Common myeloid progenitor, CD34-positive (primary cell): Measurements from ENCODE around the gene ZNF837. TPM values are rescaled to one million over a fixed set of nuclear protein-coding genes. Genes with fewer than 3 reads are reported as not detected.

Experiments
- CTCF ChIA-PET: fragments of 350-600 bp; sonication (Branson Sonifier 250); formaldehyde crosslinking; loops from one replicate; lab custom pipeline; 2021; ENCODE audit warnings: antibody characterized with exemption; lab: Charles Lee
- POLR2A ChIA-PET: fragments of 350-600 bp; sonication (Branson Sonifier 250); formaldehyde crosslinking; loops from one replicate; lab custom pipeline; 2021; ENCODE audit warnings: antibody characterized with exemption; lab: Charles Lee
- DNase-seq, 3 donors: peaks; one replicate each; pipeline versions ENCODE4 v3.0.0 to v3.0.0-alpha.2; 2013
- H3K27ac ChIP-seq, 2 experiments: 1 replicate in 1 of 2; 2 replicates in 1 of 2; pipeline ENCODE4 v1.7.0; 2013; ENCODE audit warnings: inconsistent platforms in 2 of 2, low read length in 2 of 2, mild to moderate bottlenecking in 2 of 2, low read depth in 1 of 2, moderate library complexity in 1 of 2; ENCODE audit not compliant: severe bottlenecking in 2 of 2, insufficient read depth in 1 of 2, poor library complexity in 1 of 2
- H3K27me3 ChIP-seq, 5 experiments: replicated peaks in 2 of 5; 1 replicate in 3 of 5; 2 replicates in 2 of 5; pipeline versions ENCODE4 v1.6.1 to v1.7.0; 2013; ENCODE audit warnings: low read length in 4 of 5, mild to moderate bottlenecking in 2 of 5, moderate library complexity in 2 of 5, inconsistent platforms in 1 of 5; ENCODE audit not compliant: insufficient read depth in 5 of 5, control insufficient read depth in 4 of 5
- H3K36me3 ChIP-seq, 4 experiments: 1 replicate in 2 of 4; 2 replicates in 2 of 4; pipeline versions ENCODE4 v1.6.1 to v1.7.0; 2013; ENCODE audit warnings: low read length in 3 of 4, control low read depth in 1 of 4, mild to moderate bottlenecking in 1 of 4; ENCODE audit not compliant: control insufficient read depth in 4 of 4, insufficient read depth in 4 of 4
- H3K4me1 ChIP-seq, 4 experiments: 1 replicate in 3 of 4; 2 replicates in 1 of 4; pipeline versions ENCODE4 v1.6.1 to v1.7.1; 2013; ENCODE audit warnings: low read length in 3 of 4, mild to moderate bottlenecking in 3 of 4, control low read depth in 1 of 4, inconsistent platforms in 1 of 4, moderate library complexity in 1 of 4; ENCODE audit not compliant: control insufficient read depth in 4 of 4, insufficient read depth in 4 of 4; ENCODE audit errors: control extremely low read depth in 1 of 4
- H3K4me3 ChIP-seq, 7 experiments: 1 replicate in 4 of 7; 2 replicates in 3 of 7; pipeline versions ENCODE4 v1.5.1 to v1.7.0; 2013; ENCODE audit warnings: mild to moderate bottlenecking in 7 of 7, low read length in 6 of 7, moderate library complexity in 6 of 7, inconsistent platforms in 2 of 7, low read depth in 2 of 7, control low read depth in 1 of 7; ENCODE audit not compliant: insufficient read depth in 4 of 7, control insufficient read depth in 1 of 7; ENCODE audit errors: extremely low read depth in 1 of 7
- H3K9me3 ChIP-seq, 5 experiments: 1 replicate in 4 of 5; 2 replicates in 1 of 5; pipeline versions ENCODE4 v1.6.1 to v1.7.1; 2013; ENCODE audit warnings: low read length in 4 of 5, mild to moderate bottlenecking in 2 of 5, inconsistent platforms in 1 of 5, low read depth in 1 of 5, moderate library complexity in 1 of 5; ENCODE audit not compliant: control insufficient read depth in 4 of 5, insufficient read depth in 2 of 5; ENCODE audit errors: control extremely low read depth in 1 of 5
- WGBS: methylation state at CpG from one replicate; pipeline ENCODE4 v1.1.5; 2013; ENCODE audit not compliant: insufficient coverage; 5-methylcytosine and 5-hydroxymethylcytosine counted together
- polyA plus RNA-seq: library from polyadenylated mRNA; unstranded; fragments of 120-200 nt; gene quantifications from one replicate; pipeline ENCODE4 v1.2.1, GENCODE V29; 2013

The ZNF837 gene
- 2.1 TPM for polyA plus RNA-seq

DNA sequence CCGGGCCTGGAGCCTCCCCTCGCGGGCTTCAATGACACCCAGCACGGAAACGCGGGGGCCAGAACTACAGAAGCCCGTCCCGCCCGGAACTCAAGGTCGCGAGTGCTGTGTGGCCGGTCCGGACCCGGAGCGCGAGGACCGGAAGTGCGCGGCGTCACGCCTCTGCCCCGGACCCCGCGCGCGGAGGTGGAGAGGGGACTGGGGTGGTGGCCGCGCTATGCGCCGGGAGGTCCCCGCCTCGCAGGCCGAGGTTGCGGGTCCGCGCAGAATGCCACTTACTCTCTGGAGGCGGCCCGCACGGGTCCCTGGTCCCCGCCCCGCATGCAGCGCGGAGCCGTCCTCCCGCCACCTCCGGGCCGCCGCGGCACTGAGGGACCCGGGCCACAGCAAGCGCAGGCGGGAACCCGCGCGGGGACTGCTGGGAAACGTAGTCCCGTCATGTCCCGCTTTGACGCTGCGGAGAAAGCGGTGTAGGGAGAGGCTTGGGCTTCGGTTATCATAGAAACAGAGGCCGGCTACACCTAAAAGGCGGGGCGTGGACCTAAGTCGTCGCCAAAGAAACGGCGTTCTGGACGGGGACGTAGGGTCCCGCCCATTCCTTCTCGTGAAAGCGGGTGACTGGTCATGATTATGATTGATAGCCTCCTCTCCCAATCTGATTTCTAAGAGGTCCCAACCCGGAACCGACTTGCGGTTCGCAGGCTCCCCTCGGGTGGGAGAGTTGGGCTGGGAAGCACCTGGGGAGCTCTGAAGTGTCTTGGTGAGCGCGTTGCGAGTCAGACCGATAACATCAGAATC lies at the start of gene ZNF837:
ZNF837 (minus strand) TSS at position 369 of the 798 bp plus-strand sequence. CDS start 11,698 bp downstream, outside the sequence.
- H3K4me1 ChIP-seq: peaks cover 0 to 33% (median 31%) of the 10 kb centered on the region in 4 experiments
- H3K4me3 ChIP-seq: peak within 1 kb of the TSS; percentile 56 to 80 (median 74)
- H3K36me3 ChIP-seq: no peaks in the 10 kb centered on the region
- 0% methylated on average over 73 of the region's 83 CpGs for WGBS
- no peaks in the 10 kb centered on the region for H3K27me3 ChIP-seq
- CTCF ChIA-PET: interaction anchor here (1.2 to 1.6 kb wide), 3 partner anchors 11 to 17 kb away, joined by 5 to 6 read pairs (median 6); no protein-coding TSS in a partner anchor
- H3K9me3 ChIP-seq: no peaks in the 10 kb centered on the region
- peak; percentile 100 for DNase-seq
- H3K27ac ChIP-seq: peak within 1 kb of the TSS; percentile 77 to 87
- POLR2A ChIA-PET: interaction anchor here (0.7 kb wide), 2 partner anchors 29 to 56 kb away, joined by 3 to 6 read pairs; no protein-coding TSS in a partner anchor

DNA sequence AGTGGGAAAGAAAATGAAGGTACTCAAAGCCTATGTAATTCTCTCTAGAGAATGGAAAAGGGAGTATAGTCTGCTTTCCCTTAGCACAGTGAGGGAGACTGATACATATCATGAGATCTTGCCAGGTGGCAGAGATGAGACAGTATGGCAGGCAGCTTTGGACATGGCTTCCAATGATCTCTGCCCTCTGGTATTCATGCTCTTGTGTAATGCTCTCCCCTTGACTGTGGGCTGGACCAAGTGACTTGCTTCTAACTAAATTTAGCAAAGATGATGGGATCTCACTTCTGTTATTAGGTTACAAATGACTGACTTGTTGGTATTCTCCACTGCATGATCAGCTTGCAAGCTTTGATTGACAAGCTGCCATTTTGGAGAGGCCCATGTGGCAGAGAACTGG lies 48.9 kb upstream of the ZNF837 start:
- Histone ChIP-seq H3K4me3 (no peak overlapping the region), H3K36me3 (peaks cover 15 to 51% (median 33%) of the 10 kb centered on the region in 4 experiments), H3K4me1 (no peaks in the 10 kb centered on the region), H3K9me3 (peaks cover 18 to 76% (median 65%) of the 10 kb centered on the region in 5 experiments), H3K27ac (no peak overlapping the region), H3K27me3 (no peaks in the 10 kb centered on the region)
- ChIA-PET CTCF (no interaction called here), POLR2A (interaction anchor here (0.8 kb wide), 1 partner anchor 11 kb away, joined by 4 read pairs; no protein-coding TSS in a partner anchor)
- no peak for DNase-seq

GRCh38 chr19:58428617-58429016 lies 47.8 kb upstream of the ZNF837 start:
- H3K27ac ChIP-seq: no peak overlapping the region
- H3K36me3 ChIP-seq: peaks cover 5 to 42% (median 21%) of the 10 kb centered on the region in 4 experiments
- ChIA-PET CTCF (no interaction called here), POLR2A (no interaction called here)
- H3K4me3 ChIP-seq: no peak overlapping the region
- H3K4me1 ChIP-seq: no peaks in the 10 kb centered on the region
- WGBS: no CpG with 5 or more reads among the region's 1 CpG
- peaks cover 17 to 65% (median 54%) of the 10 kb centered on the region in 5 experiments for H3K9me3 ChIP-seq
- no peak for DNase-seq
- H3K27me3 ChIP-seq: no peaks in the 10 kb centered on the region

DNA sequence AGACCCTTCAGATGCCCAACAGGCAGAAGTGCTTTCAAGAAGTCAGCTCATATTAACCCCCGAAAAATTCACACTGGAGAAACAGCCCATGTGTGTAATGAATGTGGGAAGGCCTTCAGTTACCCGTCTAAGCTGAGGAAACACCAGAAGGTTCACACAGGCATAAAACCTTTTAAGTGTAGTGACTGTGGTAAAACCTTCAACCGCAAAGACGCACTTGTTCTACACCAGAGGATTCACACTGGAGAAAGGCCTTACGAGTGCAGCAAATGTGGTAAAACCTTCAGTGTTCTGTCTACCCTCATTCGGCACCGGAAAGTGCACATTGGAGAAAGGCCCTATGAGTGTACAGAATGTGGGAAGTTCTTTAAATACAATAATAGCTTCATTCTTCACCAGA lies 36.2 kb upstream of the ZNF837 start:
- H3K36me3 ChIP-seq: peaks cover 30 to 57% (median 52%) of the 10 kb centered on the region in 4 experiments
- DNase-seq: no peak
- ChIA-PET POLR2A (no interaction called here), CTCF (interaction anchor here (0.9 to 1.1 kb wide), 2 partner anchors 9 to 15 kb away, joined by 3 to 4 read pairs; partner anchors contain the start of gene ZNF584)
- no peaks in the 10 kb centered on the region for H3K4me1 ChIP-seq
- H3K4me3 ChIP-seq: peak overlapping the region in 1 of 7 experiments; percentile 30
- peaks cover 0 to 30% (median 16%) of the 10 kb centered on the region in 5 experiments for H3K9me3 ChIP-seq
- WGBS: 95% methylated on average over 4 of the region's 7 CpGs
- H3K27ac ChIP-seq: no peak overlapping the region
- H3K27me3 ChIP-seq: no peaks in the 10 kb centered on the region

DNA sequence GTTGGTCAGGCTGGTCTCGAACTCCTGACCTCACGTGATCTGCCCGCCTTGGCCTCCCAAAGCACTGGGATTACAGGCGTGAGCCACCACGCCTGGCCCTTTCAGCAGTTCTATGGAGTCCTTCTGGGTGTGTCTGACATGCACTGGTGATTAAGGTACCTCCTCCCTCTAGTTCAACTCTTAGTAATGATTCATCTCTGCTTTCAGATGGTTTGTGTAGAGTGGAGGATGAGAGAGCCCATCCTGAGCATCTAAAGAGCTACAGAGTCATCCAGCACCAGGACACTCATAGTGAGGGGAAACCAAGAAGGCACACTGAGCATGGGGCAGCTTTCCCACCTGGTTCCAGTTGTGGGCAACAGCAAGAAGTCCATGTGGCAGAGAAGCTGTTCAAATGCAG lies 35.8 kb upstream of the ZNF837 start:
- ChIA-PET POLR2A (no interaction called here), CTCF (interaction anchor here (0.9 kb wide), 1 partner anchor 9 kb away, joined by 4 read pairs; the partner anchor contains the start of gene ZNF584)
- Histone ChIP-seq H3K36me3 (peaks cover 30 to 56% (median 51%) of the 10 kb centered on the region in 4 experiments), H3K4me3 (peak overlapping the region in 1 of 7 experiments; percentile 30), H3K27me3 (no peaks in the 10 kb centered on the region), H3K9me3 (peaks cover 0 to 30% (median 16%) of the 10 kb centered on the region in 5 experiments), H3K4me1 (no peaks in the 10 kb centered on the region), H3K27ac (no peak overlapping the region)
- DNase-seq: no peak
- WGBS: 100% methylated on average over 3 of the region's 5 CpGs

DNA sequence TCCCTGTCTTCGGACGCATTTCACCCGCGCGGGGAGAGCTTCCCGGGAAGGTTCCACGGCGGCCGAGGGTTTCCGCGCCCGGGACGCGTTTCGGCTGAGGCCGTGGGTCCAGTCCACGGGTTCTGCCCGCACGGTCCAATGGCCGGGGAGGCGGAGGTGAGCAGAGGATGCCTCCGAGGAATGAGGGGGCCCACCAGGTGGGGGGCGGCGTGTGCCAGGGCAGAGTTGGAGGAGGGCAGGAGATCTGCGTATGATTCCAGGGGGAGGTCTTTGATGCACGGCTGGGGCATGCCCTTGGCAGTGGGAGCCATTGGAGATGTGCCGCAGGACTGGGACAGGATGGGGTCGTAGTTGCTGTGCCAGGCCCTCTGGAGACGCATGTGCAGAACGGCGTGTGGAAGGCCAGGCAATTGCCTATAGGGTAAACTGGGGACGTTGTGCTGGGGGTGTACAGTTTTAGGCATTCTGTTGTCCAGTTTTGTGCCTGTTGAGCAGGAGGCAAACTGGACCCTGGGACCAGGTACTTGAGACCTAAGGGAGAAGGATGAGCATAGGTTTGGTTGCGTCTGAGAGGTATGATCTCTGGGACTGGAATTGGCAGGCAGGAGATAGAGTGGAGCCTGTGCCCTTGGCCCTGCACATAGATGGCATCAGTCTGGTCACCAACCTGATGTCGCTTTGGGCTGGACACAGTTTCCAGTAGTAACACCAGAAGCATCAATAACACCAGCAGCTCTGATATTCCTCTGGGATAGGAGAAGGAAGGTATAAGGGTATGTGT lies 28.4 kb upstream of the ZNF837 start:
- no peaks in the 10 kb centered on the region for H3K27me3 ChIP-seq
- peak overlapping the region; percentile 15 to 92 for H3K27ac ChIP-seq
- ChIA-PET POLR2A (interaction anchor here (0.9 kb wide), 1 partner anchor 47 kb away, joined by 3 read pairs; the partner anchor contains the start of gene ZNF497), CTCF (interaction anchor here (0.6 kb wide), 3 partner anchors 9 to 83 kb away, joined by 3 to 4 read pairs (median 3); partner anchors contain the start of genes ZNF497 and ZSCAN22)
- DNase-seq: peak in 2 of 3 donors; percentile 53 to 56
- peak overlapping the region; percentile 75 to 98 (median 89) for H3K4me3 ChIP-seq
- H3K4me1 ChIP-seq: peaks cover 2 to 28% (median 25%) of the 10 kb centered on the region in 4 experiments
- whole genome bisulfite sequencing: 3% methylated on average over 29 of the region's 34 CpGs
- H3K9me3 ChIP-seq: no peaks in the 10 kb centered on the region
- H3K36me3 ChIP-seq: peaks cover 0 to 2% (median 0%) of the 10 kb centered on the region in 4 experiments
